GM19239 (cell line): ENCODE data around the gene FAM53B.

Experiments
- DNase-seq: peaks from one replicate; pipeline ENCODE4 v3.0.0; 2011; ENCODE audit warnings: low spot score; ENCODE audit not compliant: insufficient read length
- FAIRE-seq: peaks from 2 replicates; lab custom pipeline; 2011; peaks lifted over from hg19 to GRCh38; lab: Jason Lieb, UNC

Gene FAM53B

GRCh38 chr10:124712704-124713407, 31.3 kb downstream of the FAM53B start:
- DNase-seq (no peak), FAIRE-seq (no peak)

GRCh38 chr10:124711145-124711544, 33.0 kb downstream of the FAM53B start:
- no peak for DNase-seq

GRCh38 chr10:124710266-124710881, 33.8 kb downstream of the FAM53B start:
- DNase-seq (no peak), FAIRE-seq (no peak)

More at GRCh38 chr10:124711145-124711544, 33.0 kb downstream of the FAM53B start:
- FAIRE-seq: no peak

DNA sequence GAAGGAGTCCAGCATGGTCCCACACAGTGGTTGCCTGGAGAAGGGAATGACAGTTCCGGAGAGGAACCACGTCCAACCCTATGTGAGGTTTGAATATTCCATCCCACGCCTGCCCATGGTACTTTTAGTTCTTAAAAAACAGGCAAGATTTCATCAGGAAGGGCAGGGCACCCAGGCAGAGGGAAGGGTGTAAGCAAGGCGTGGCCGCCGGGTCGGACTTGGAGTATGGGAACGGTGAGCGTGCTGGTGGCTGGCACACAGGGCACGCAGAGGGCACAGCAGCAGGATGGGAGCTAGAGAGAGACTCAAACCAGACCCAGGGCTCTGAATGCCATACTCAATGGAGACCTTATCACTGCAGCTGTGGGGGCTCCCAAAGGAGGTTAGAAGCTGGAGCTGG, 34.3 kb downstream of the FAM53B start:
- no peak for FAIRE-seq

DNA sequence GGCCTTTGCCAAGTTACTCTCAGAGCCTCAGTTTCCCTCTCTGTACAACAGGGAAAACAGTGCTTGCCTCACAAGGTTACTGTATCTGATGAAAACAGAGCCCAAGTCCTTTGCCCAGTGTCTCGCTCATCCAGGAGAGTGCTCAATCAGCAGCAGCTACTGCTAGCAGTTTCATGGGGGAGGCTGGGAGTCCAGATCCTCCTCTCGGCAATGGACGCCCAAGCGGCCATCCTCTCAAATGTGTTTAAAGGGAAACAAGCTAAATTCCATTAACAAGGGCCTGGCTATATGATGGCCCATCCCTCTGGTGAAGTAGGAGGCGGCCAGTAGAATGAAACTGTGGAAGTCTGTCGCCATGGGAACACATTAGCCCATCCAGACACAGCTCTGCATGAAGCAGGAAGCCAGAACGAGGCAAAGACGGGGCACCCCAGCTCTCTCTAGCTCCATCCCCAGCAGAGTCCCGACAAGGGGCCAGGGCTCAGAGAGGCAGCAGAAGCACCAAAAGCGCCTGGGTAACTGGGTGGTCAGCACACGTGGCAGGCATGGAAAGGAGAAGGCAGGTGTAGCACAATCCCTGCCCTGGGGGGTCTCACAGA, 35.2 kb downstream of the FAM53B start:
- no peak for FAIRE-seq
- DNase-seq: no peak

More for the DNA sequence above, 34.3 kb downstream of the FAM53B start:
- no peak for DNase-seq

- no peak for FAIRE-seq
- DNase-seq: no peak
Measured at GRCh38 chr10:124708246-124708779, 35.9 kb downstream of the FAM53B start.

DNA sequence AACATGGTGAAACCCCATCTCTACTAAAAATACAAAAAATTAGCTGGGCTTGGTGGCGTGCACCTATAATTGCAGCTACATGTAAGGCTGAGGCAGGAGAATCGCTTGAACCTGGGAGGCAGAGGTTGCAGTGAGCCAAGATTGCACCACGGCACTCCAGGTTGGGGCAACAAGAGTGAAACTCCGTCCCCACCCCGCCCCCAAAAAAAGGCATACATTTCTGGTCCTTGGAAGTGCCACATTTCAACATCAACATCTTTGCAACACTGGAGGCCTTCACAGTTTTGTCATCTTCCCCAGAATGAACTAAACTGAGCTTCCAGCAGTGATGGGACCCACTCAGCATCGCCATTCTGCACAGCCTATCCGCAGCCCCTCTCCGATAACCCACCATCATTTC, 36.6 kb downstream of the FAM53B start:
- DNase-seq (no peak), FAIRE-seq (no peak)

DNA sequence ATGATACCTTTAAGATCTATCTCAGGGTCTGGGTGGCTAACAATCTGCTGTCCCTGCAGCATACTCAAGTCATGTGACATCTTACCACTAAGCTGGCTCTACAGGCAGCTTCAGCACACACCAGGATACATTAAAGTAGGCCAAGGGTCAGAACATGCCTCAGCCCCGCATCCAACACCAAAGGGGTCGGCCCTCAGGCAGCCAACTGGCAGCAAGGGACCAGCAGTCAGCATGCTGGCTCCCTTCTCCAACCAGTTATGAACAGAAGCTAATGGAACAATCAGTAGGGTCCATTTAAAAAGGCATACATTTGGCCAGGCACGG, 37.1 kb downstream of the FAM53B start:
- DNase-seq (no peak), FAIRE-seq (no peak)

DNA sequence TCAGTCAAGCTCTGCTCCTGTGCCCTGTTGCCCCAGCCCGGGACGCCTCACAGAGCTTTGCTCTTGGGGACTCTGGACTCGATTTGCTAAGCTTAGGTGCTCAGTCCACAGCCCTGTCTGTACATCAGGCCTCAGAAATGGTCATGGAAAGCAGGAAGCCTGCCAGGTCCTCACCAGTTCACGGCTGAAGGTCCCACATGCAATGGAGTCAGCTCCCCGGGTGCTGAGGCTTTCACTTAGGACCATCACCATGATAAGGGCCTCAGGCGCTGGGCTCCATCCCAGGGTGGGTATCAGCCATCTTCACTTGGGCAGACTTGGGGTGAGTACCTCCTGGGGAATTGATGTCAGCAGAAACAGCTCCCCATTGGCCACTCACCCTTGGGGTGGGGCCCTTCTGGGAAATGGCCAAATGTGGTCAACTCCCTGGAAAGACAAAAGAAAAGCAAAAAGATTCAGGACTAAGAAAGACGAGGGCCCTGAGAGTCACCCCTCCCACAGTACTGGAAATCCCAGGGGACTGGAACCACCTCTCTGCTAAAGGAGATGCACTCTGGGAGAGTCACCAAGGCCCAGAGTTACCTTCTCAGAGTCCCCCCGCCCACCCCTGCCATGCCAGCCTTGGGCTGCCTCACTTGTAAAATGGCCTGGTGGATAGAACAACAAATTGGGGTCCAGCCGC, 37.6 kb downstream of the FAM53B start:
- DNase-seq: no peak
- FAIRE-seq: no peak

GRCh38 chr10:124705817-124706461, 38.2 kb downstream of the FAM53B start:
- no peak for DNase-seq
- FAIRE-seq: no peak

DNA sequence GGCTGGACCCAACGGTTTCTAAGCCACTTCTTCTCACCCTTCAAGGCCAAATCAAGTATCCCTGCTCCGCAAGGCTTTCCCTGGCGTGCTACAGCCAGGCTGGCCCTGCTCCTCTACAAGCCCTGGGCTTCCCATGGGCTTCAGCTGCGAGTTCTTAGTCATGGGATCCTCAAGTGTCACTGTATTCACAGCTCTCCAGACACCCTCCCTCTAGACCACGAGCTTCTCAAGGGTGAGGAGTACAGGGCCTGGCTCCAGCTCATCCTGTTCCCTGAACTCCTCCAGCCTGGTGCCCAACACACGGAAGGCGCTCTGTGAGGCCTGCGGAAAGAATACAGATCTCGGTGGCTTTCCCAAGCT, 38.8 kb downstream of the FAM53B start:
- DNase-seq (no peak), FAIRE-seq (no peak)

DNA sequence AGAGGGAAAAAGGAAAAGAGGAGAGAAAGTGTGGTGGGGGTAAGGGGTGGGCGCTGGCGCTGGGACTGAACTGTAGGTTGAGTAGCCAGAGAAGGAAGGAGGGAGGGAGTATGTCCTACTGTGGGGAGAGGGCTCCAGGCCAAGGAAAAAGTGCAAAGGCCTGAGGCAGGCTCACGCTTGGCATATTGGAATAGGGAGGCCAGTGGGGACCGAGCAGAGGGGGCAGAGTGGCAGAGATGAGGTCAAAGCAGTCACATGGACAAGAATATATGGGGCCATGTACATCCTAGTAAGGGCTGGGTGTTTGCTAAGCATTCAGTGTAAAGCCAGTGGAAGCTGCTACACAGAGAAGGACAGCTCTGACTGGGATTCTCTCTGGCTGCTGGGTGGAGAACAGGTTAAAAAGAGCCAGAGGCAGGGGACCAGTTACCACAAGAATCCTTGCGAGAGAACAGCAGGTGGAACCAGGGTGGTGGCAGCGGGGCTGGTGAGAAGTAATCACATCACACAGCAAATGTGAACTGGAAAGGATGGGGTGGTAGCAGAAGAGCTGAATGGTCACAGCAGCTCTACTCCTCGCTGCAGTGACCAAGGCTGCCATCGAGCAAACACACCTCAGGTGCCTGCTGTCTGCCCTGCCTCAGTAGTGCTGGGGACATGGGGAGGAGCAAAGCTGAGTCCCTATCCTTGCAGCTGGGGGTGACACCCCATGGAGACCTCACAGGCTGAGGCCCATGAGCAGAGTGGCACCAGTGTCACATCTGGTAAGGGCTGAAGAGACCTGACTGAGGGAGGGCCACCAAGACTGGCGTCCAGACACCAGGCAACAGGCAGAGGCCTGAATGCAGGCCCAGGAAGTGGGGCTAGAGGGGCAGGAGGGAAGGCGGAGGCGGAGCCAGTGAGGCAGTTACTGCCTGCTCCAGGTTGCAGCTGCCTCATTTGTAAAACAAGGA, 39.5 kb downstream of the FAM53B start:
- DNase-seq: no peak
- no peak for FAIRE-seq

DNA sequence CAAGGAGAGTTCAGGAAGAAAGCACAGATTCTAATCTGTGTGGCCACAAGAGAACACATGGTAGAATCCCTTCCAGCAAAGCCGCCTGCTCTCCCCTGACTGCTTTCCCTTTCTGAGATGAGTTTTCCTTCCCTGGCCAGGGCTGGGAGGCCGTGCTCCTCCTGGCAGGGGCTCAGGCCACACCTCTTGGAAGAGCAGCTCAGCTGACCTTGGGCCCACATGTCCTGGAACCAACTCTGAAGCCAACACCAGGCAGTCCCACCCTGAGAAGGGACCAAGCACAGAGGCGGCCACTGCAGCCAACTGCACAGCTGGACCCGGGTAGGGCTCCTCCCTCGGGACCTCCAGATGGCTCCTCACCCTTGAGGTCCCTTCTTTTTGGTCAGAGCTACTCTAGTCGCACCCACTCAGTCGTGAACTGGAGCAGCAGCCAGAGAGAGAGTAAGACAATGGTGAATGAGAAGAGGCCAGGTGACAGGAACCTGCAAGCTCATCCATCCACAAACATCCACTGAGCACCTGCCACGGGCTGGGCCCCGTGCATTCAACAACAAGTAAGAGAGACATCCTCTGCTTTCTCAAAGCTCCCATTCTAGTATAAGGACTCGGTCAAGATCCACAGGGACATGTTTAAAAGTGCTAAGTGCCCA, 40.3 kb downstream of the FAM53B start:
- DNase-seq (no peak), FAIRE-seq (no peak)

- FAIRE-seq: no peak
- no peak for DNase-seq
Measured at GRCh38 chr10:124703372-124703771, 40.8 kb downstream of the FAM53B start.

DNA sequence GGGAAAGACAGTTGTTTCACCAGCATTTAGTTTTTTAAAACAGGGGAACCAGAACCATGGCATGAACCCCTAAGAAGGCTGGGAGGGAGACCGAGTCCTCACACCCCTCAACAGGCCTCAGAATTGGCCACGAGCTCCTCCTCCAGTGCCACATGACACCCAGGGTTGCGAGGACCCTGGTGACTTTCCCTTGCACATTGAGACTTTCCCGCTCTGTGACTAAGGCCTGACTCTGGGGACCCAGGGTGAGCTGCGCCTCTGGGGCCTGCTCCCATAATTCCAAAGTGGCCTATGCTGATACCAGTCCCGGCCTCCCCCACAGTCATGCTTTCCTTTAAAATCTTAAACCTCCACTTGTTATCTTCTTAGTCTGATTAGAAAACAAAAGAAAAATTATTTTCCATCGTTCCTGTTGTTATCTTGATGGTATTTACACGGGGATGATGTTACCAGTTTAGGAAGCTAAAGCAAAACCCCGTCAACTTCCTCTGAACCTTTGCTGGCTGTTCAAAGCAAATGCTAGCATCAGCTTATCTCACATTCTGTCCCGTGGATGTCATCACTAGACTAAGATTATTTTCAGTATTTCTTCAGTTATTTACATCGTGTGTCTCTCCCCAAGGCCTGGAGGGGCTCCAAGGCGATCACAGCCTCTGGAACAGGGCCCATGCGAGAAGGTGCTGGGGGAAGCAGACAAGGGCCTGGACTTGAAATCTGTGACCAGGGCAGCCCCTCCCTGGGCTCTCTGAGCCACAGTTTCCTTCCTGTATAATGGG, 42.1 kb downstream of the FAM53B start:
- FAIRE-seq: peak; percentile 56
- DNase-seq: no peak

- FAIRE-seq (no peak), DNase-seq (no peak)
Measured at GRCh38 chr10:124701435-124701834, 42.7 kb downstream of the FAM53B start.

DNA sequence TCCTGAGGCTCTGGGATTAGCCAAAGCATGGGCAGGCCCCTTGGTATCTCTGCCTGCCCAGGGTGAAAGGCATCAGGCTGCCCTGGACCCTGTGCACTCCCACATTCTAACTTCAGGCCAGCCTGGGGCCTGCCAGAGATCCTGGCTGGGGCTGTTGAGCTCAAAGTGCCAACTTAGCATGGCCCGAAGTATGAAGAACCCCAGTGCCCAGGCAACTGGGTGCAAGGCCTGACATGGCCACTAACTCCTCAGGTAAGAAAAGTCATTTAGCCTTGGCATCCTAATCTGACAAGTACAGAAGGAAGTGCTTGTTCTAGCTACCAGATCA, 43.2 kb downstream of the FAM53B start:
- no peak for DNase-seq
- no peak for FAIRE-seq

DNA sequence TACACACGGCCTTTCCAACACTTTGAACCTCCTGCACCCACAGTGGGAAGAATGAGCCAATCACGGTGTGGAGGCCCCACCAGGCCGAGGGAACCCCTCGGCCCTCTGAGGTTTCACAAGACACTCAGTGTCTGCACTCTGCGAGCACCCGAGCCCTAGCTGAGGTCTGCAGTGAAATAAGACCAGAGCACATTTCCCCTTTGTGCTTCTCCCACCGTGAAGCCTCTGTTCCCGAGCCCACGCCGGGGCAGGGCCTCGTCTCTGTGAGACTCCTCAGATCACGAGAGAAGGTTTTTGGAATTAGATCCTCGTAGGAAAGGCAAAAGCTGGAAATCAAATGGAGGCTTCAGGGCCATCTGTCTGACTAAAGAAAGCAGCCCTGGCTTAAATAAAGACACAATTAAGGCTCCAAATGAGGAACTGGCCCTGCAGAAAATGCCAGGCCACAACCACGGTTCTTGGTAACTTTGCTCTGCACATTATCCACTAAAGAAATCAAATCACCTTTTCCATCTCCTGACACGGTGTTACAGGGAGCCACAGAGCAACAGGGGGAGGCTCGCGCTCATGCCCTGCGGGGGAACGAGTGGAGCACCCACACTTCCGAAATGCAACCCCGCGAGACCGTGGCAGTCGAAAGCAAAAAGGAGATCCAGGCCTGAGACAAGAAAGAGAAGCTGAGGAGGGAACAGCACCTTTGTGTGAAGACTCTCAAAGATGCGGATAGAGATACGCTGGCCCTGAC, 43.7 kb downstream of the FAM53B start:
- DNase-seq (no peak), FAIRE-seq (peak; percentile 53)
